ENCODE results near the gene HPCAL1. TPM values are rescaled to one million over a fixed set of nuclear protein-coding genes. Genes with fewer than 3 reads are reported as not detected.

Gene HPCAL1
- total and polyA plus RNA-seq, 2 experiments from 2014 or later, result 8.3 to 25.4 TPM

DNA sequence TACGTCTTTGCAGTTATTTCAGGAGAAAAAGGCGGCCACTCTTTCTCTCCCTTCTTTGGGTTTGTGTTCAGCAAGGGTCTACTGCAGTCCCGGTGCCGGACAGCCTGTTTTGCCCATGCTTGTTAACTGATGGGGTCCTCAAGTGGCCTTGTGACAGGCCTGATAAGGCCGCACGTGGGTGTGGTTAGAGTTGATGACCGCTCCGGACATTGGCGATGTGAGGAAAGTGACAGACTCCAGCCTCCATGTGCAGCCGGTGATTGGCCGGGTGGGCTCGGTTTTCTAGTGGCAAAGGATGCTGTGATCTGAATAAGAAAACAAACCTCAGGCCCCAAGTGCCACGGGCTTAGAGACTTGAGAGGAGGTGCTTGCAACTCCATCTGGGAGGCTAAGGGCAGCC lies 15.6 kb downstream of the HPCAL1 start:
- H3K4me1 Mint-ChIP-seq, result peaks cover 15% of the 10 kb centered on the region
- H3K4me3 Mint-ChIP-seq, result no peak overlapping the region
- Histone ChIP-seq H3K27ac (ENCODE audit: low read depth) (no peak overlapping the region), H2AFZ (no peak overlapping the region), H3K4me1 (ENCODE audit: insufficient read depth) (peaks cover 14% of the 10 kb centered on the region; the same call in 1 of the 2 replicates), H4K20me1 (replicated peaks; ENCODE audit: insufficient read depth) (no peaks in the 10 kb centered on the region), H3K4me2 (no peak overlapping the region), H3F3A (replicated peaks; ENCODE audit: low read depth) (no peaks in the 10 kb centered on the region), H3K79me2 (replicated peaks; ENCODE audit: insufficient read depth) (0 out of 2 replicates have a peak, but pooled peaks cover 8% of the 10 kb centered on the region), H3K27me3 (ENCODE audit: insufficient read depth) (no peaks in the 10 kb centered on the region), H3K4me3 (no peak overlapping the region), H3K9me2 (ENCODE audit: insufficient read depth) (0 out of 2 replicates have a peak, but pooled peaks cover 3% of the 10 kb centered on the region), H3K36me3 (ENCODE audit: insufficient read depth) (no peaks in the 10 kb centered on the region)
- H3K27ac Mint-ChIP-seq, result no peak overlapping the region
- peaks cover 3% of the 10 kb centered on the region; the same call in 1 of the 3 replicates for H3K36me3 Mint-ChIP-seq (ENCODE audit: low read depth)
- TF ChIP-seq ZNF114 (CRISPR knock-in tag; IDR thresholded peaks at IDR 0.05) (no peak), CTCF (conservative IDR thresholded peaks at IDR 0.05; ENCODE audit: low read depth in 2 of 2) (no peak), EZH2 (IDR thresholded peaks at IDR 0.05; ENCODE audit: low read depth, unreplicated experiment) (no peak), ETS1 (IDR thresholded peaks at IDR 0.05) (no peak), CREB1 (CRISPR knock-in tag; IDR thresholded peaks at IDR 0.05; ENCODE audit: low read depth) (no peak), STAT1 (IDR thresholded peaks at IDR 0.05; ENCODE audit: unreplicated experiment) (no peak), EZH2phosphoT487 (IDR thresholded peaks at IDR 0.05; ENCODE audit: unreplicated experiment) (no peak), ZNF331 (CRISPR knock-in tag; IDR thresholded peaks at IDR 0.05; ENCODE audit: low read depth) (no peak), POLR2AphosphoS5 (IDR thresholded peaks at IDR 0.05; ENCODE audit: low read depth) (no peak), JUNB (IDR thresholded peaks at IDR 0.05; ENCODE audit: unreplicated experiment) (no peak), ZNF462 (CRISPR knock-in tag; IDR thresholded peaks at IDR 0.05) (no peak), NANOG (IDR thresholded peaks at IDR 0.05; ENCODE audit: borderline replicate concordance) (no peak)
- TF ChIP-seq, protein P1, sequence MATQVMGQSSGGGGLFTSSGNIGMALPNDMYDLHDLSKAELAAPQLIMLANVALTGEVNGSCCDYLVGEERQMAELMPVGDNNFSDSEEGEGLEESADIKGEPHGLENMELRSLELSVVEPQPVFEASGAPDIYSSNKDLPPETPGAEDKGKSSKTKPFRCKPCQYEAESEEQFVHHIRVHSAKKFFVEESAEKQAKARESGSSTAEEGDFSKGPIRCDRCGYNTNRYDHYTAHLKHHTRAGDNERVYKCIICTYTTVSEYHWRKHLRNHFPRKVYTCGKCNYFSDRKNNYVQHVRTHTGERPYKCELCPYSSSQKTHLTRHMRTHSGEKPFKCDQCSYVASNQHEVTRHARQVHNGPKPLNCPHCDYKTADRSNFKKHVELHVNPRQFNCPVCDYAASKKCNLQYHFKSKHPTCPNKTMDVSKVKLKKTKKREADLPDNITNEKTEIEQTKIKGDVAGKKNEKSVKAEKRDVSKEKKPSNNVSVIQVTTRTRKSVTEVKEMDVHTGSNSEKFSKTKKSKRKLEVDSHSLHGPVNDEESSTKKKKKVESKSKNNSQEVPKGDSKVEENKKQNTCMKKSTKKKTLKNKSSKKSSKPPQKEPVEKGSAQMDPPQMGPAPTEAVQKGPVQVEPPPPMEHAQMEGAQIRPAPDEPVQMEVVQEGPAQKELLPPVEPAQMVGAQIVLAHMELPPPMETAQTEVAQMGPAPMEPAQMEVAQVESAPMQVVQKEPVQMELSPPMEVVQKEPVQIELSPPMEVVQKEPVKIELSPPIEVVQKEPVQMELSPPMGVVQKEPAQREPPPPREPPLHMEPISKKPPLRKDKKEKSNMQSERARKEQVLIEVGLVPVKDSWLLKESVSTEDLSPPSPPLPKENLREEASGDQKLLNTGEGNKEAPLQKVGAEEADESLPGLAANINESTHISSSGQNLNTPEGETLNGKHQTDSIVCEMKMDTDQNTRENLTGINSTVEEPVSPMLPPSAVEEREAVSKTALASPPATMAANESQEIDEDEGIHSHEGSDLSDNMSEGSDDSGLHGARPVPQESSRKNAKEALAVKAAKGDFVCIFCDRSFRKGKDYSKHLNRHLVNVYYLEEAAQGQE (IDR thresholded peaks at IDR 0.05; ENCODE audit: unreplicated experiment), result no peak
- ATAC-seq (no peak), DNase-seq (ENCODE audit: low spot score) (no peak)
- H3K27me3 Mint-ChIP-seq (ENCODE audit: insufficient read depth, low read depth, poor library complexity), result peaks cover 8% of the 10 kb centered on the region
- peaks cover 4% of the 10 kb centered on the region; the same call in 1 of the 3 replicates for H3K9me3 Mint-ChIP-seq

All from GM23338 (cell line).